Esophagus squamous epithelium (tissue), 4 donors: Measurements from ENCODE around the gene PDE3A.

Experiments used
- CTCF ChIP-seq, 6 experiments: fragments of 450-650 bp in 4 of 6; fragments of 200-600 bp in 2 of 6; sonication (generic) in 2 of 6; IDR thresholded peaks; one replicate each; pipeline ENCODE4 v1.5.1; 2016 to 2019; ENCODE audit warnings: antibody characterized with exemption in 6 of 6, mild to moderate bottlenecking in 4 of 6, moderate library complexity in 4 of 6
- POLR2A ChIP-seq, 4 donors: fragments of 450-650 bp; IDR thresholded peaks; one replicate each; pipeline ENCODE4 v1.6.1; 2017; ENCODE audit warnings: antibody characterized with exemption in 4 of 4, mild to moderate bottlenecking in 4 of 4, moderate library complexity in 3 of 4

- TF ChIP-seq CTCF (IDR thresholded peaks at IDR 0.05) (no peak), POLR2A (IDR thresholded peaks at IDR 0.05) (no peak)
Observed at GRCh38 chr12:20577054-20577453, 208.7 kb downstream of the PDE3A start.
